HG03469 (cell line): ENCODE data around the gene IL17A.

Experiments
- ATAC-seq: cut with Tn5 transposase; IDR thresholded peaks from one replicate; pipeline ENCODE4 v1.9.1; 2021; ENCODE audit warnings: mild to moderate bottlenecking, moderate library complexity, moderate number of reproducible peaks; ENCODE audit not compliant: unreplicated experiment

Gene IL17A

DNA sequence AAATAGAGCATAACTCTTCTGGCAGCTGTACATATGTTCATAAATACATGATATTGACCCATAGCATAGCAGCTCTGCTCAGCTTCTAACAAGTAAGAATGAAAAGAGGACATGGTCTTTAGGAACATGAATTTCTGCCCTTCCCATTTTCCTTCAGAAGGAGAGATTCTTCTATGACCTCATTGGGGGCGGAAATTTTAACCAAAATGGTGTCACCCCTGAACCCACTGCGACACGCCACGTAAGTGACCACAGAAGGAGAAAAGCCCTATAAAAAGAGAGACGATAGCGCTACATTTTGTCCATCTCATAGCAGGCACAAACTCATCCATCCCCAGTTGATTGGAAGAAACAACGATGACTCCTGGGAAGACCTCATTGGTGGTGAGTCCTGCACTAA, at the start of gene IL17A:
Gene IL17A, plus strand, starts transcription at position 301 of the 400 bp plus-strand sequence. Its CDS starts 57 bp downstream, at position 358.
- no peak for ATAC-seq

DNA sequence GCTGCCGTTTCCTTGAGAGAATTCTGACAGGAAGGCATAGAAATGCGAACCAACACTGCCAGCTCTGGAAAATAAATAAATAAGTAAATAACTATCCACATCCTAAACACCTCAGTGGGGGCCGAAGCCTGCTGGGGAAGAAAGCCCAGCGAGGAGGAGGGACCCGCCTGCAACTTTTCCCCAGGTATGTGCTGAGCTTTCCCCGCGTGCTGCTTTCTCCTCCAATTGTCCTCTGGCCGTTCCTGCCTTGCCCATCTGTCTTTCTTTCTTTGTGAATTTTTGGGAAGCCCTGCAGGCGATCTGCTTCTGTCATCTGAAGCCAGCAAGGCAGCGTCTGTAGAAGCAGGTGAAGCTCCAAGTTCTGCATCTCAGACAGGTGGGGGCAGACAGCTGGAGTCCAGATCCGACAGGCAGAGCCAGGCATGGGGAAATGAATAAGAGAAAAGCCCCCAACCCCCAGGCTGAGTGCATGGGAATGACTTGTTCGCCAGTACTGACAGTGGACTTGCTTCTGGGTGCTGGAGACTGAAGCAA, 49.2 kb upstream of the IL17A start:
- no peak for ATAC-seq

- no peak for ATAC-seq
Measured at GRCh38 chr6:52138284-52138683, 47.9 kb upstream of the IL17A start.

- ATAC-seq: no peak
Measured at GRCh38 chr6:52139985-52140680, 46.0 kb upstream of the IL17A start.

DNA sequence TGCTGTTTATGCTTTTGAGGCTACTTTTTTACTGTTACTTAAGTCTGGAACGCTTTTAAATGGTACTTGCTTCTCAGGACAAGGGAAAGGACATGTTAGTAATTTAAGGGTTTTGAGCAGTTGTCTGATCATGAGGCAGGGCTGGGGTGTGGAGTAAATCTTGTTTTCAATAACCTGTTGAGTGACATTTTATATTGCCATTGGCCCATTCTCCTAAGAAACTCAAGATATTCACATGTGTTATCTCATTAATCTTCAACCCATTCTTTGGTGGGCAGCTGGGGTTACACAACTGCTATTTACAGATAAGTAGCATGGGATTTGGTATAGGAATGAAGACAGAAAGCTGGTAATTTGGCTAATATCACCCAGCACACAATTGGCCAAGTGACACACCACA, 44.6 kb upstream of the IL17A start:
- no peak for ATAC-seq

DNA sequence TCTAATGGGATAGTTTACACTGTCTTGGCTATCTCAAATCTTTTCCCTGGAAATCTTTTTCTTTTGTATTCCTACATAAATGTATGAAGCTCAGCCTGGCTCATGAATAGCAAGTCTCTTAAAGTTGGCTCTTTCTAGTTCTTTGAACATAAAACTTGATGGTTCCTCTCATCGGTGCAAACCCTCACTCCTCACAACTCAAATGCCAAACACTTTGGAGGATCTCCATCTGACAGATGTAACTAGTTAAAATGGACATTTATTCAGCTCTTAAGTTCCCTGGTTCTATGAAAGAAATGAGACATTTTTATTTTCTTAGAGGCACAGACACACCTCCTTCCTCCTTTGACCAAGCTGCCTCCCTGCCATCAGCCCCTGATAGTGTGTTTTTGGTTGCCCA, 43.6 kb upstream of the IL17A start:
- no peak for ATAC-seq

DNA sequence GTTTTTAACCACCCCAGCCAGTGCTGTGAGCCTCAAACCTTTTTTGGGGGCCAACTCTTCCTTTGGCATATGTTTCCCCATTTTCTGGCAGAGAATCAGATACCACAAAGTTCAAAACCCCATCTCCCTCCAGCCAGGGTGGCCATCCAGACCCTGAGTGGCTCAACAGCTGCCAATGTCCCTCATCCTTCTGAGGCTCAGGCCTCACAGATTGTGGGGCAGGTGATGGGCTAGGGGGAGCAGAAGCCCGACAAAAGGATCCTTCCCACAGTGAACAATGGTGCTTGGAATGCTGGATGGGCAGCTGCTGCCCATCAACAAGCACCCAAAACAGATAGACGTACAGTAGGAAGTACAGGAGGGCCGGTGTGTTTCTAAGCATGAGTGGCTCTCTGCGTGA, 42.6 kb upstream of the IL17A start:
- ATAC-seq: no peak

DNA sequence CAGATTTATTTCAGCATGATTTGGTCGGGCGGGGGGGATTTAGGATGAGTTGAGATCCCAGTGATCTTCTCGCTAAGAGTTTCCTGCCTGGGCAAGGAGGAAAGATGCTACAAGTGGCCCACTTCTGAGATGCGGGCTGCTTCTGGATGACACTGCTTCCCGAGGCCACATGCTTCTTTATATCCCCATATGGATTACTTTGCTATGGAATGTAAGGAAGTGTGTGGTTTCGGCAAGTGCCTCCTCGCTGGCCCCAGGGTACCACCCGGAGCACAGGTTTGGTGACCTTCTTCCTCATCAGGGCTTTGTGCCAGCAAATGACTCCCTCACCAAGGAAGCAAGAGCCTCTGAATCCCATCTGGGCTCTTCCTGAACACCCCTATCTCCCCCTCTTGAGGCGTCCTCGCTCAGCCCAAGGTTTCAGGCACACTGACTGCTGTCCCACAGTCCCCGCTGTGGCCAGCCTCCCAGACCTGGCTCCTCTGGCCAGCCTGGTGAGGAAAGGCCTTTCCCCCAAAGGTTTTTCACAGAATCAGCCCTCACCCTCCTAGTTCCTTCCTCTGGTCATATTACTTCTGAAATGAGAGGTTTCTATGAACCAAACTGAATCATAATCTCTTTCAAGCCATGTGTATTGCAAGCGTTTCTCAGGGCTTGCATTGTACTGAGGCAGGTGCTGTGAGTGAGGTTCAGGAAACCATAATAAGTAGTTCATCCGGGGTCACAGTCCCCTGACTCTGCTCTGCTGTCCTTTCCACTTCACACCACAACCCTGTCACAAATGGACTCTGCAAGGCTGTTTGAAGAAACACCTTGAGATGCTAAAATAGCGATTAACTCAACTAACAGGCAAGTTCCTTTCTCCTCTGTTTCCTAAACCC, 41.7 kb upstream of the IL17A start:
- ATAC-seq: no peak

- ATAC-seq: no peak
Measured at GRCh38 chr6:52146851-52147445, 39.2 kb upstream of the IL17A start.

DNA sequence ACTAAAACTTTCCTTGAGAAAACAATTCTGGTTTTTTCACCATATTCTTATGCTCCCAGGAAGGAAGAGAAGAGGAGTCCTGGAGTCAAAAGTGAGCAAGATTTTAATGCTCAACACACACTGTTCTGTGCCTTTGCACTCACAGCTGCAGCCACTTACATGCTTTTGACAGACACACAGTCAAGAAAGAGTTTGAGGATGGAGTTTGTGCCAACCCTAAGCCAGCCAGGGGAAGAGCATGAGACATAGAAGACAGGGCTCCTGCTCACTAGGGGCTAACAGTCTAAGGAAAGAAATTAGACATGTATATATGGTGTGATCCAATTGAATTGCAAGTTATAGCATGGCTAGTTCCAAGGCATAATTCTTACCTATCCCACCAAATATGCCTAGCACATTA, 37.1 kb upstream of the IL17A start:
- ATAC-seq: no peak

GRCh38 chr6:52149949-52150348, 36.2 kb upstream of the IL17A start:
- no peak for ATAC-seq

DNA sequence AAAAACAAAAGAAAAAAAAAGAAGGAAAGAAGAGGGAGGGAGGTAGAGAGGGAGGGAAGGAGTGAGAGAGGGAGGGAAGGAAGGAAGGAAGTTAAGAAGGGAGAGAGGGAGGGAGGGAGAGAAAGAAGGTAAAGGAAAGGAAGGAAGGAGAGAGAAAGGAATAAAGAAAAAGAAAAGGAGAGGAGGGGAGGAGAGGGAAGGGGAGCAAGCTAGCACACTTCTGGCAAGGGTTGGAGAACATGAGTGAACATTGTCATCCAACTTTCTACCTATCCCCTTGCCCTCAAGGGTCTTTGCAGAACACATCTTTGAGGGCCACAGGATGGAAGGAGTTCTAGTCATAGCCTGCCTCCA, 34.1 kb upstream of the IL17A start:
- no peak for ATAC-seq

- ATAC-seq: no peak
Measured at GRCh38 chr6:52152711-52153160, 33.4 kb upstream of the IL17A start.

DNA sequence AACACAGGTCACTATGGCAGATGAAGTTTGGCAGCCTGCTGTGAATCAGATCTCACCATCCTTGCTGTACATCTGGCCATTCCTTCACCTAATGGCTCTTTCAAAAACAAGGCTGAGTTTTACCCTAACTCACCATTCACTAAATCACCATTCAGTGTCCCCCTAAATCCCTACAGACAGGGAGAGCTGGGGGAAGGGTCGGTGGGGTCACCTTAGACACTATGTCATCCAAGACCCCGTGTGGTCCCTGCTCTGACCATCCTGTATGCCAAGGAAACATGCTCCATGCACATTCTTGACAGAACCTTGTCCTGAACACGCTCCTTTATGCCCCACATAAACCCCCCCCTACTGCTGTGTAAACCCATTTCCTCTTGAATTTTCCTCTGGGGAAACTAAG, 31.8 kb upstream of the IL17A start:
- ATAC-seq: no peak

- peak; percentile 84 for ATAC-seq
Measured at GRCh38 chr6:52155791-52156576, 30.2 kb upstream of the IL17A start.

DNA sequence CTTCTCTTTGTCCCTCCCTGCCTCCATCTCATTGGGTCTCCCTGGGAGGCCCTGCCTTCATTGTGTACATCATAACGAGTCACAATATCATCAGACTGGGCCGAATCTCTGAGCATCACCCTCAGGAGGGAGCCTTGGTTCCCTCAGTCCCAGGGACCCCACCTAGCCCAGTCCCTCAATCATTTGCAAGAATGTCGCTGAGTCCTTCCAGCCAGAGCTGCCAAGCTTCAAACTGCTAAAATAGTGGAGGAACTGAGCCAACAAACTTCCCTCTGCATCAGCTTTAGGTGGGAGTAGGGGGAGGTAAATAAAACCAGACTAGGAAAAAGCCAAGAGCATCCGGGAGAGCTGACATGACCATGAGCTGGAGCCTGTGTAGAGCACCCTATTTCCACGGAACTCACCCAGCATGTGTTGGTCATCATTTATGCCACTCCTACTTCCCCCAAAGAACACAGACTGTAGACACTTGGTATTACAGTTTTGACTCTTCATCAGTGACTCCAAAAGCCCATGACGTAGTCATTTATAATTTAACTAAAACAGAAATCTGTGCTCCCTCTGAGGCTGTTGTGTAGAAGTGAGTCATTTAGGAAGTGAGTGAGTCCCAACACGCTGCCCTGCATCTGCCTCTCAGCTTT, 28.8 kb upstream of the IL17A start:
- peak; percentile 70 for ATAC-seq

GRCh38 chr6:52160472-52161104, 25.6 kb upstream of the IL17A start:
- ATAC-seq: no peak

DNA sequence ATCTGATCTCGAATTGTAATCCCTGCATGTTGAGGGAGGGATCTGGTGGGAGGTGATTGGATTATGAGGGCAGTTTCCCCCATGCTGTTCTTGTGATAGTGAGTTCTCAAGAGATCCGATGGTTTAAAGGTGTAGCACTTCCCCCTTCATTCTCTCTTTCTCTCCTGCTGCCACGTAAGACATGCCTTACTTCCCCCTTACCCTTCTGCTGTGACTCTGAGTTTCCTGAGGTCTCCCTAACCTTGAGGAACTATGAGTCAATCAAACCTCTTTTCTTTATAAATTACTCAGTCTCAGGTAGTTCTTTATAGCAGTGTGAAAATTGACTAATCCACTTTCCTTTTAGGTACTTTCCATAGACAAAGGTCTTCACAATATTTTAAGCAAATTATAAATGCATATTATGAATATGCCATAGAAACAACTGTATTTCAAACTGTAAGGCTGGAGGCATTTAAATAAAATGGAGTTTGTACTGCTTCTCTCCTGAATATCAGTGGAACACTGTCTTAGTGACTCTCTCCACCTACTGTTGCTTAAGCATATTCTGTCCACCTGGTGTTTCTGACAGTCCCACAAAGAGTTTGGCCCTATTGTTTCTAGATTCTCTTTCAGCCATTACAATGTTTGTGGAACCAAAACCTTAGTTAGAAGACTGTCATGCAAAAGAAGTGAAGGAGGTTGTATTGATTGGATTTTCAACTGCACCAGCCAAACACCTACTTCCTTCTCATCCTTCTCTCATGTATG, 24.3 kb upstream of the IL17A start:
- ATAC-seq: peak; percentile 28
